Stimulated activated CD8-positive, alpha-beta memory T cell treated with anti-CD3 and anti-CD28 coated beads, Interleukin-4, amount 100 ng/mL, for 4 hours (primary cell): Measurements from ENCODE around the gene LPCAT1.

ENCODE experiments used
- DNase-seq, 2 donors: peaks; one replicate each; pipeline ENCODE4 v3.0.0-alpha.2; 2020; ENCODE audit warnings: low read depth in 2 of 2, low spot score in 1 of 2

LPCAT1 gene

DNA sequence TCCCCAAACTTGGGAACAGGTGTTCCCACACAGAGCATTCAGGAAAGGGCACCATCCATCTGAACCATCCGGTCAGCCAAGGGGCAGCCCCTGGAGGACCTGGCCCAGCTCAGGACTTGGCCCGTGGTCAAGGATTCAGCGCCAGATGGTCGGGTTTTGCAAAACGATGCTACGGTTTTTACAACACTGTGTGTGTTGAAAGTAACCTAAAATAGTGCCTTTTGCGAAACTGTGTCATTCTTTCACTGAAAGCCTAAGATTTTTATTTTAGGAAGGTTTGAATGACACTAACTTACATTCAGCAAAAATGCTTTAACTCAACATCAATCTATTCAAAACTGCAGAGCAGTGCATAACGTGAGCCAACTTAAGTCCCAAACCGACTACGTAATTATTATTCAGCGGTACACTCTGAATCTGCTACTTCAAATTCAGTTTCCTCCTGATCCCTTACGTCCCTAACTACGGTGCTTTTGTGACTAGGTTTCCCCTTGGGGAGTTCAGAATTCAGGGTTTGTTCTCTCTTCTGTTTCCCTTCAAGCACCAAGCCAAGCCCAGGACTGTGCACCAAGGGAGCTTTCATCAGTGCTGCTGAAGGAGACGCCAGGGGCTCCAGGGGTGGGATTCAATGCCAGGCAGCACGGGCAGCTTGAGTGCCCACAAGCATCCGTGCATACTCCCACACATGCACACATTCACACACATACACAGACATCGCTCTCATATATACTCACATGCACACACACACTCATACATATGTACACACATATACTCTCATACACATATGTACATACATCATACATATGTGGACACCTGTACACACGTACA lies 25.8 kb downstream of the LPCAT1 start:
- no peak for DNase-seq

DNA sequence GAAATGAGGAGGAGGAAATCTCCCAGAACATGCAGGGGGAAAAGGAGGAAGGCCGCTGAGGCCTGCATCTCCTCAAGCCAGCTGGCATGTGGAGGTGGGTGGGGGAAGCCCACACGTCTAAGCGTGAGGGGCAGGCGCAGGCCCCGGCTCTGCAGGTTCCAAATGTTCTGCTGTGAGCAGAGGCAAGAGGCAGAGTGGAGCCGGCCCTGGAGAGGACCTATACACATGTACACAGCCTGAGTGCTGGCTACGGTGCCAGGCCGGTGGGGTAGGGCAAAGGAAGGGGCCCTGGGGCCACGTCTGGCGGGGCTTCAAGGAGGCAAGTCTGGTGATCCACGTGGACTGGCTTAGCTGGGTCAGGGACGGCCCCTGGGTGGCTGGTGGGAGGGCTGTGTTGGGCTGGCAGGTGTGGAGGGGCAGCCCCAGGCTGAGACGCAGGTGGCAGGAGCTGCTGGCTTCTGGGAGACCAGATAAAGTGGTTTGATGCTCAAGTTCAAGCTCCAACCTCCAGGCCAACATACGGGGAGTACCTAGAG lies 26.4 kb downstream of the LPCAT1 start:
- no peak for DNase-seq

DNA sequence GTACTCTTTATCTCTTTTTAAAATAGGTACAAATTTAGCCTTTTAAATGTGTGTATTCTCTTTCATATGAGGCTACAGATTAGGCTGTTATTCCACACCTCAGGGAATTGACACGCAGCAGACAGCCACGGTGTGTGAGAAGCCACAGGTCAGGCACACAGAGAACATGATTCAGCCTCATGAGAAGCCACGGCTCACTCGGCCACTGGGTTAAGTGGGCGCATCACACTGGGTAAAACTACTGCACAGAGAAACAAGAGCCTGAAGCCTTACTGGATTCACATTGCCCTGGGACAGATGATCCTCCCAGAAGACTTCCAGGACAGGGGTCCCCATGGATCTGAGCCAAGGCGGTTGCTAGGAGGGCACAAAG lies 28.2 kb downstream of the LPCAT1 start:
- no peak for DNase-seq

DNA sequence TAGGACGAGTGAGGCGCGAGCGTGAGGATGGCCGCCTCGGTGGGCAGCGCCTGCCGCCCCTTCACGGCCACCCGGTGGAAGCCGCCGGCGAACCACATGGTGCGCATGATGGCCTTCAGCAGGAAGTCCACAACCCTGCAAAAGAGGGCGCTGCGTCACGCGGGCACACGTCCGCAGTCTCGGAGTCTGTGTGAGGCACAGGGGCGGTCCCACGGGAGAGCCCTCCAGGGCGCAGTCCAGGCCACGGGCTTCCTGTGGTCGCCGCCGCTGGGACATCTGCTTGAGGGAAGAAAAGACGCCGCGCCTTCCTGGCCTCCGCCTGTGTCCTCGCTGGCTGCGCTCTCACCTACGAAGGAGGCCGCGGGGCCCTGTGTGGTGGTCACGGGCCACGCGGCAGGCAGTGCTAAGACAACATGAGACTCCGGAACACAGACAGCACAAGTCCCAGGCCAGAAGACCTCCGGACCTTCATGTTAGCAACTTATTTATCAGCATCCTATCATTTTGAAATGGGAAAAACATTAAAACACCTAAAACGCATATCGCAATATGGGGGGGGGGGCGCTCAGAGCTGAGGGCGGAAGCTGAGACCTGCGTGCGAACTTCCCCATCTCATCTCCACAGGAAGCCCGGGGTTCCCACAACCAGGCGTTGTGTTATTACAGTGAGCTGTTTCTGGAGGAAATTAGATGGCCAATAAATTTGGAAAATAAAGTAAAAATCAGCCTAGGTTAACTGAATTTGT lies 28.8 kb downstream of the LPCAT1 start:
- DNase-seq: no peak

DNA sequence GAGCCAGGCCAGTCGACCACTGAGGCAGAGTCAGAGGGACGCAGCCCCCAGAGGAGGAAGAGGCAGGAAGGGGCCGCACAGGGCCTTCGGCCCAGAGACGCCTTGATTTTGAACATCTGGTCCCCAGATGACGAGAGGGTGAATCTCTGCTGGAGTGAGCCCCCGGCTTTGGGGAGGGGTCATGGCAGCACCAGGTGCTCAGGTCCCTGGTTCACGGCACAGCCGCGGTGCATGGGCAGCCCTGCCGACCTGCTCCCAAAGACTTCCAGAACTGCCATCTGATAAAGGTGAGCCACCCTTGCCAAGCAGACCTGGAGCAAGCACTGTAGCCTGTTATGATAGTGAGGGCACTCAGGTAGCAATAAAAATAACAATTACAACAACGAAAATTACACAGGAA lies 29.8 kb downstream of the LPCAT1 start:
- DNase-seq: no peak

DNA sequence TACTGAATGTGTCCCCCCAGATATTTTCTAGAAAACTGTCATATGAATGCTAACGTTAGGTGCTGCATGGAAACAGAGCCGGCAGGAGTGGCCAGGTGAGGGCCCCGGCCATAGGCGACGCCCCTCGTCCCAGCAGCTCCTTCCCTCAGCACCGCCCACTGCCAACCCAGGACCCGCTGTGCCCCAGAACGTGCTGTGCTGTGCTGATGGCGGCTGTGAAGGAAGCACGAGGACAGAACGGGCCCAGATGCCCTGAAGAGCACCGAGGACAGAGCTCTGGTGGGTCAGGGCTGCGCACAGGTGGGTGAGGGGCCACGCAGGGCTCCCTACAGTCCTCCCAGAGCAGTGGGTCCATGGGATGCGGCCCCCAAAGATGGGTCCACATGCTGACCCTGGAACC lies 30.3 kb downstream of the LPCAT1 start:
- no peak for DNase-seq

DNA sequence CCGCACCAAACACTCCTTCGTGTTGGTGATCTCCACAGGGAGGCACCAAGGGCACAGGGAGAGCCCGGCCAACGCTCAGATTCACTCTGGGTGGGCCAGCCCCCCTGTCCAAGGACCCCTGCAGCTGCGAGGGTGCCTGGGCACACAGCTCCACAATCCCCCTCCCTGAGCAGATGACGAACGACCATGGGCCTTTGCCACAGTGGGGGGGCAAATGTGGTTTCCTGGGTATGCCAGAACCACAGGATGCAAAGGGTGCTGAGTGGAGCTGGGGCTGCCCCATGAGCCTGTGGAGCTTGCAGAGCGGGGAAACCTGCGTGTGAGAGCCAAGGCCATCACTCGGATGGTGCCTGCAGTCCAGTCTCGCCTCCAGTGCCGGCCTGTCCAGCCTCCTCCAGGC lies 31.0 kb downstream of the LPCAT1 start:
- DNase-seq: no peak

DNA sequence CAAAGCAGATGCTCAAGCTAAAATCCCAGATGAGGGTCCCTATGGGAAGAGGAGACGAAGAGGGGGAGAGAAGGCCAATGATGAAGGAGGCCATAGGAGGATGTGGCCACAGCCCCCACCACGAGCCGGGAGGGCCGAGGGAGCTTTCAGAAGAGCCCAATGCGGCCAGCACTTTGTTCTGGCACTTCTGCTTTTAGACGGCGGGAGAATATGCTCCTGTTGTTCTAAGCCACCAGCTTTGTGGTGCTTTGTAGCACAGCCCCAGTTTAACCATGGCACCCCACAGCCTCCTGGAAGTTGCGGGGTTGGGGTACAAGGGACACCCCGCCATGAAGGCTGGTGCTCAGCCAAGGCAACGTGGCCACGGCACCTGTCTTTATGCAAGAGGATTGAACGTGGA lies 33.4 kb downstream of the LPCAT1 start:
- no peak for DNase-seq

DNA sequence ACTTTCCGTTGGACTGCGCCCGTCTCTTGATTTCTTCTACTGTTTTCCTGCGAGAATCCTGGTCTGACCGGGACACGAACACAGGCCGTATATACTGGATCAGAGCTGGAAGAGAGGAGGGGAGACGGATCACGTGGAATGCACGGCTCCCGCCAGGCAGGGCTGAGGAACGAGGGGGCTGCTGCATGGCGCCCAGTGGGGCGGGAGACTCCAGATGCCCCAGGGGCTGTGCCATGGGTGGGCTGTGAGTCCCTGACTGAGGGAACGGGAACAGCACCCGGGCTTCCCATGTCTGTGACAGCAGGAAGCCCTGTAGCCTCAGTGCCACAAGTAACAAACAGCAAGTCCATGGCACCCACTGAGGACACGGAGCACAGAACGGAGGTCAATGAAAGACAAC lies 34.0 kb downstream of the LPCAT1 start:
- DNase-seq: no peak

DNA sequence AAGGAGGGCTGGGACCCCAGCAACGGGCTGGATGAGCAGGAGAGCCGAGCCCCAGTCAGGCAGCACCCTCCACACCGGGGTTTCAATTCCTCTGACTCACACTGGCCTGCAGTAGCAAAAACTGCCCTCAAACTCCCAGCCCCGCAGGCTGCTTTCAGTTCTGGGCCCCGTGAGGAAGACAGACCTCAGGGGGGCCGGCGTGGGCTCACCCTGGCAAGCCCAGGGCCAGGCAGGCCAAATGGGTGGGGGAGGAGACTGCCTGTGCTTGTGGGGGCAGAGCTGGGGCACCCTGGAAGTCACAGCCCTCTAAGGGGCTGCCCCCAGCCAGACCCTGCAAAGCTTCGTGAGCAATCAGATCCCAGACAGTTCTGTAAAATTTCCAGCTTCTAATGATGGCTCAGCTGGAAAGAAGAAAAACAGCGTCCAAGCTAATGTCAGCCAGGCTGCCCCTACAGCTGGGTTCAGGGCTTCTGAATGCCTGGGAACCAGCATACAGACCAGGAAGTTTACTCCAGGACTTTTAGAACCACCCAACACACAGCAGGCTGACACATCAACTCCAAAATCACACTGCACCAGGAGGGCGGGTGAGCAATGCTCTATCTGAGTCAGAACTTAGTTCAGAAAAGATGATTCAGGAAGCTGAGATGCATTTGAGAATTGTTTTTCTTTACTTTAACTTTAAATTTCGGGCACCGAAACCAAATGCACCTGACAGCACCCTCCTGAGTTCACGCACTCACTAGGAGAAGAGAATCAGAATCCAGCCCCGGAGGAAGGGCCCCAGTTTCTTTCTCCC lies 34.7 kb downstream of the LPCAT1 start:
- no peak for DNase-seq

DNA sequence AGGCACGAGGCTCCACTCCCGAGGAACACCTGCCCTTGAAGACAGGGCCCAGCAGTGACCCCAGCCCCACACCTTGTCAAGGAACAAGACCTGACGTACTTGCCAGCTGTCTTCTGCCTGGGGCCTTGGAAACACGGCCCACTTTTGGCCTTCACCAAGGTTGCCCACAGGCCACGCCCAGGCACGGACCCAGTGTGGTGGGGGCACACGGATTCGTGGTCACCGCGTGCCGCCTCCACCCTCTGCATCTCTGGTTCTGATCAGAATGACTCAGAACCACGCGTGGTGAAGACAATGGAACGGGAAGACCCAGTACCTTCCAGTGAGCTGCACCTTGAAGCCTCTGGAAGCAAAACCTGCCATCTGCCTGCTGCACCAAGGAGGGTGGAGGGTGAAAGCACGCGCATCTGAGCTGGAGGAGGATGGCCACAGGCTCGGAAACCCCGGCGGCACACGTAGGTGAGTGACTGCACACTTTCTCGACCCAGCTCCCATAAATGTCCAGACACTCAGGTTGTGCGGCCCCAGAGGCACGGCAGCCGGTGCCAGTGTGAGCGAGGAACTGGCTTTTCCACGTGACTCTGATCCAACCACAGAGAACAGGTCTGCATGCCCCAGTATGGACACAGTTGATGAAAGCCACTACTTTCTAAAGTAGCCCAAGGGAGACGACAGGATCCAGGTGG lies 36.5 kb downstream of the LPCAT1 start:
- no peak for DNase-seq

DNA sequence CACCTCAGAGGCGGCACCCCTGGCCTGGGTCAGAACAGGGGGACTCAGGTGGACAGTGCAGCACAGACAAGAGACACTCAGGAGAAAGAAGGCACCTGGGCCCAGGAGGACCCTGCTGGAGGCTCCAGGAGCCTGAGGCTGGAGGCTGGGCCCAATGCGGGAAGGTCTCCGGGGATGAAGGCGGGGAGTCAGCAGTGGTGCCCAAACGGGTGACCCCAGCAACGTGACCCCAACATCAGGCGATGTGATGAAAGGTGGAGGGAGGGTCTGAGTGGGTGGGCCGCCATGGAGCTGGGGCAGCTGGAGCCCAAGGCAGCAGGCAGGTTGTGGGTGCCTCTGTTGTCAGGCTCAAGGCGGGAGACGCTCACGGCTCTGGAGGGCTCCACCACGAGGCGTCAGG lies 37.5 kb downstream of the LPCAT1 start:
- DNase-seq: no peak

DNA sequence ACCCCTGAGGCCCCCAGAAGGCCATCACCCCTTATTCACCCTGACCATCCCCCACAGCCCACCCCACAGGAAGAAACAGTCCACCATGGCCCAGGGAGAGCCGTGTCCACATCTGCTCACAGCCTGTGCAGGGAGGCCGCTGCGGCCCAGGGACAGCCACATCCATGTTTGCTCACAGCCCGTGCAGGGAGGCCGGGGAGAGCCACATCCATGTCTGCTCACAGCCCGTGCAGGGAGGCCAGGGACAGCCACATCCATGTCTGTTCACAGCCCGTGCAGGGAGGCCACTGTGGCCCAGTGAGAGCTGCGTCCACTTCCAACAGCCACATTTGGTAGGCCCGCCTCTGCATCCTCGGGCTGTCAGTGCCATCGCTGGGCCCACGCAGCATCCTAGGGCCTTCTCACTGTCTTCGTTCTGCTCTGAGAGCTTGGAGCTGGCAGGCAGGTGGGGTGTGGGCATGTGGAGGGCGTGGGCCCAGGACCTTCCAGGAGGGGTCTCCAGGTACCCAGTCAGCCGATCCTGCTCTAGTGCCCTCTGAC lies 38.1 kb downstream of the LPCAT1 start:
- no peak for DNase-seq

DNA sequence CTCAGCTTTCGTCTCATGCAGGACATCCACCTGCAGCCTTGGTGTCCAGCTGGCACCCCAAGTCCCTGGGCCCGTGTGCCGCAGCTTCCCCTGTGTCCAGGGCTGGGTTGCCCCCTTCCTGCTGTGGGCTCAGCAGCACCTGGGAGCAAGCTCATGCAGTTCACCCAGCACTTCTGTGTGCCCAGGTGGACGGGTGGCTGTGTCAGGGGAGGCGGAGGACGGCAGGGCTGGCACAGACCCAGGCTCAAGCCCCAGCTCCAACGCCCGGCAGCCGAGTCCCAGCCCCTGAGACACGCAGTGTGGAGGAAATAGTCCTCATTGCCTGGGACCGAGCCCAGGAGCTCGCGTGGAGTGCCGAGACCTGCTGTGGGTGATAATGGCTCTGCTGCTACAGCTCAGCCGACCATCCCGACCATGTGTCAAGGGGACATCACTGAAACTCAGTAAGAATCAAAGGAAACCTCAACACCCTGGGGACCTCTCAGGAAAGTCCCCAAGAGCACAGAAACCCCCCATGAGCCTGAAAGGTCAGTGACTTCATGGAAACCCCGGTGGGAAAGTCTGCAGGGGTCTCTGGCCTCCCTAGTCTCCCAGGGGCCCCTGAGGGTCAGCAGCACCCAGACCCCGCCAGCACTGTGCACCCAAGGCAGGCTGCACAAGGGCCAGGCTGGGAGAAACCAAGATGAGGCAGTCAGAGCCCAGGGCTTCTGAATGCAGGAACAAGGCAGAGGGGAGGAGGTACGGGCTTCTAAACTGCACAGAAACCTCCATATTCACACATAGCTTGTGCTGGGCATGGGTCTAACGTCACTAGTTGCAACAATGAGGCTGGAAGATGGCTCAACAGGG lies 38.8 kb downstream of the LPCAT1 start:
- DNase-seq: no peak

DNA sequence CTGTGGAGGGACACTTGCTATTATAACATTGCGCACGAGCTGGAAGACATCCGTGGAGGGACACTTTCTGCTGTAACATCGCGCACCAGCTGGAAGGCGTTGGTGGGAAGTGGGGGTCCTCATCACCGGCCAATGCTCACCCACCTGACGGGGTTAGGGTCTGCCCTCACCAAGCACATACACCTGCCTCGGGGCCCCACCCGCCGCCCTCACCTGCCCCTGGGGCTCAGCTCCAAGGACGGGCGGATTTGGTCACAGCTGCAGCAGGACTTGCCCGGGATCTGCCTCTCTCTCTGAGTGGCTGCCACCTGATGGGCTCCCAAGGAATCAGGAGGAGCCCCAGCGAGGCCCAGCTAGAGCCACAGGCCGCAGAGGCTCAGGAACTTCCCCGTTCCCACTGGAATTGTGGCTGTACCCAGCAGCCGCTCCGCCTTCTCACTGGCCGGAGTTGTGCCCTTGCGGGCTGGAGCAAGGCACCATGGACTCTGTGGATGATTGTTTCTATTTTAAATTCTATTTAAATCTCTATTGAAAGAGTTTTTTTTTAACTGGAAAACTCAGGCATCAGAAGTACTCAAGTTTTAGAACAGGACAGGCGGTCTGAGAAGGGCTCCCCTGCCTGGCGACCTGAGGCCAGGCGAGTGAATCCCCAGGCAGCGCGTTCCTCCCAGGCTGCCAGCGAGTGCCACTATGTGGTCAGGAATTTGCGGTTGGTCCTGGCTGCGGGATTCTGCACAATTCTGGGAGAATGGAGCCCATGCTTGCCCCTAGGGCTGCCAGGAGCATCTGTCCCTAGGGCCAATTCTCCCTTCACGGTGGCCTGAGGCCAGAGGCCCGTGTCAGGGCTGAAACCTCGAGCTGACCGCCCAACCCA lies 39.7 kb downstream of the LPCAT1 start:
- DNase-seq: no peak

DNA sequence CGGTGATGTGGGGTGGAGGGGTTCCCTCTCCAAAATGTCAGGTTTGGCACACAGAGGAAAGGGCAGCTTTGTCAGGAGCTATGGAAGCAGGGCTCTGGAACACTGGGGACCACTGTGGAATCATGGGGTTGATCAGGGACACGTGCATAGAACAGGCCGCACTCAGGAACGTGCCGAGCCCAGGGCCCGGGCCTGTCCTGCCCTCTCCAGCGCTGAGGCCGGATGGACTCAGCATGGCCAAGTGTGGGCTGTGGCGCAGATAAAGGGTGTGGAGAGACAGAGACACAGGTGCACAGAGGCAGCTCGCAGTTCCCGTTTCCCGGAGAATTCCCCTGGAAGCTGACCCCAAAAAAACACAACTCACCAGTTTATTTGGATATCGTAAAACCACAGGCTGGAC lies 40.7 kb downstream of the LPCAT1 start:
- no peak for DNase-seq

DNA sequence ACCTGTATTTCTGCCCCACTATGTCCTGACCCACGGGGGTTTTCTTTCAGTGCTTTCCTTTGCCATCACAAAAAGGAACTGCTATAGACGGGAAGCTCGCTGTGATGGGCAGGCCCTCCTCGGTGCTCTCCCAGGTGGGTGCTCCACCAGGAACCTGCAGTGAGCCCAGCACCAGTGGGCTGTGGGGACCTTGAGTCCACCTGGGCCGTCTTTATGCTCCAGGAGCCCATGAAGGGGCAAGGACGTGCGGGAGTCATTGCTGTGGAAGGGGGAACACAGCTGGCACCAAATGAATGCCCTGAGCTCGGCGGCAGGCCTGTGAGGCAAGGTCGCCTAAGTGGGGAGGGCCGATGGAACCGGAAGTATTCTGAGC lies 41.8 kb downstream of the LPCAT1 start:
- DNase-seq: no peak

DNA sequence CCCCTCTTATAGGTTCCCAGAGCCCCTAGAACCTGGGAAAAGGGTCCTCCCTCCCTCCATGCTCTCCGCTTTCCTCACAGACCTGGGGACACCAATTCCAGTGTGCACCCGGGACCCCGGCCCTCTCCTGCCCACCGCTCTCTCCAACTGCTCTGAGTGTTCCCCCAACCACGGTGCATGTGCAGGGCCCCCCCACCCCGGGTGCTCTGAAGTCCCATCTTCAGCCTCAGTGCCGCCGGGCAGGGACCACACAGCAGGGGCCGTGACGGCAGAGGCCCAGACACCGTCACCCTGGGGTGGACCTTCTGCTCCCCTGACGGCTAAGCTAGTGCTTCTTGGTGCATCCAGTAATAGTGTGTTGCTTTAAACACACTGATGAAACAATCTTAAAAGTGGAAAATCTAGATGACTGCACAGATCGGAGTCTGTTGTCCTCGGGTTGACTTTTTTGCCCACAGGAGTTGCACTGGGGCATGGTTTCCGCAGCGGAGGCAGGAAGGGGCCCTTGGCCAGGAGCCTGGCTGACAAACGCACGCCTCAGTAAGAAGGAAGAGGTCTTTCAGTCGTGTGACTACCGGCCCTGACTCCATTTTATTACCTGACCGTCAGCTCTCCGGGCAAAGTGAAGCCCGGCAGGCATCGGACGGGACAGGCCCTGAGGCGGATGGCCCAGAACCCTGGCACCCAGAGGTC lies 42.3 kb downstream of the LPCAT1 start:
- DNase-seq: no peak
